Uterus (tissue), 2 donors: ENCODE data around the gene STAP2.

Experiments used
- CTCF ChIP-seq, 4 experiments: fragments of 200-600 bp in 2 of 4; fragments of 450-650 bp in 2 of 4; sonication (generic) in 2 of 4; IDR thresholded peaks; one replicate each; pipeline ENCODE4 v1.5.1; 2016 to 2019; ENCODE audit warnings: antibody characterized with exemption in 4 of 4, mild to moderate bottlenecking in 2 of 4, moderate library complexity in 1 of 4
- POLR2A ChIP-seq, 2 donors: fragments of 450-650 bp; IDR thresholded peaks; one replicate each; pipeline ENCODE4 v1.6.1; 2016; ENCODE audit warnings: antibody characterized with exemption in 2 of 2, mild to moderate bottlenecking in 1 of 2, moderate library complexity in 1 of 2

DNA sequence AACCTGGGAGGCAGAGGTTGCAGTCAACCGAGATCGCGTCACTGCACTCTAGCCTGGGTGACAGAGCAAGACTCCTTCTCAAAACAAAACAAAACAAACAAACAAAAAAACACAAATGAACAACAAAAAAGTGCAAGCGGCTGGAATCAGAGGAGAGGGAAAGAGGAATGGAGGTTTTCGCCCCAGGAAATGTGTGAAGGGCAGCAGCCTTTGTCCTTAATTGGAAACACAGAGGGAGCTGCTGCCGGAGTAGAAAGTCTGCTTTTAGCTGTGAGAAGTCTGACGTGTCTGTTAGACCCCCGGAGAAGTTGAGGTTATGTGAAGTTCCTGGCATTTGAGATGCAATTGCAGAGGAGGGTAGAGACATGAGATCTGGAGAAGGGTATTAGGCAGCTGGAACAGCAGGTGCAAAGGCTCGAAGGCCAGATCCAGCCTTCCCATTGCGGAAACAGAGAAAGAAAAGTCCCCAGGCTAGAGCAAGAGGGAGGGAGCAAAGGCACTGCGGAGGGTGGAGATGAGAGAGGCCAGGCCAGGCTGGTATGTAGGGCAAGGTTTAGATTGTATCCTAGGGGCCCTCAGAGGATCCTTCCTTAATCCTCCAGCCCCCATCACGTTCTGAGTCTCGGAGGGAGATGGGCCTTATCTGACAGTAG lies 36.9 kb downstream of the STAP2 start:
- TF ChIP-seq CTCF (IDR thresholded peaks at IDR 0.05) (no peak), POLR2A (IDR thresholded peaks at IDR 0.05) (no peak)
